ENCODE results near the gene MAP4.

MAP4 gene

GRCh38 chr3:47855461-47856383 lies 160.5 kb downstream of the MAP4 start:
- no peaks in the 10 kb centered on the region for H3K4me1 ChIP-seq (ENCODE audit: control insufficient read depth, insufficient read depth, low read length)
- no peak overlapping the region for H3K4me3 ChIP-seq (ENCODE audit: insufficient read depth, low read depth, low read length)
- no peaks in the 10 kb centered on the region for H3K27me3 ChIP-seq (ENCODE audit: control insufficient read depth, insufficient read depth, low read length, poor library complexity, severe bottlenecking)
- H3K36me3 ChIP-seq (ENCODE audit: control insufficient read depth, insufficient read depth, low read length), result peaks cover 18% of the 10 kb centered on the region
- WGBS, 2 experiments, result 94 to 96% methylated on average over 21 of the region's 21 CpGs
- H3K9me3 ChIP-seq (ENCODE audit: control insufficient read depth, low read length), result no peaks in the 10 kb centered on the region
- H3K27ac ChIP-seq (ENCODE audit: insufficient read depth, low read depth, low read length, poor library complexity, severe bottlenecking), result no peak overlapping the region

GRCh38 chr3:47854720-47855455 lies 161.3 kb downstream of the MAP4 start:
- no peaks in the 10 kb centered on the region for H3K27me3 ChIP-seq (ENCODE audit: control insufficient read depth, insufficient read depth, low read length, poor library complexity, severe bottlenecking)
- H3K9me3 ChIP-seq (ENCODE audit: control insufficient read depth, low read length), result no peaks in the 10 kb centered on the region
- H3K36me3 ChIP-seq (ENCODE audit: control insufficient read depth, insufficient read depth, low read length), result peaks cover 18% of the 10 kb centered on the region
- no peak overlapping the region for H3K27ac ChIP-seq (ENCODE audit: insufficient read depth, low read depth, low read length, poor library complexity, severe bottlenecking)
- H3K4me1 ChIP-seq (ENCODE audit: control insufficient read depth, insufficient read depth, low read length), result no peaks in the 10 kb centered on the region
- H3K4me3 ChIP-seq (ENCODE audit: insufficient read depth, low read depth, low read length), result no peak overlapping the region
- 94 to 95% methylated on average over 14 of the region's 14 CpGs for WGBS, 2 experiments

GRCh38 chr3:47854267-47854666 lies 161.9 kb downstream of the MAP4 start:
- WGBS, 2 experiments, result 92 to 94% methylated on average over 11 of the region's 11 CpGs
- Histone ChIP-seq H3K36me3 (ENCODE audit: control insufficient read depth, insufficient read depth, low read length) (peaks cover 18% of the 10 kb centered on the region), H3K27ac (ENCODE audit: insufficient read depth, low read depth, low read length, poor library complexity, severe bottlenecking) (no peak overlapping the region), H3K4me3 (ENCODE audit: insufficient read depth, low read depth, low read length) (no peak overlapping the region), H3K27me3 (ENCODE audit: control insufficient read depth, insufficient read depth, low read length, poor library complexity, severe bottlenecking) (no peaks in the 10 kb centered on the region), H3K9me3 (ENCODE audit: control insufficient read depth, low read length) (no peaks in the 10 kb centered on the region), H3K4me1 (ENCODE audit: control insufficient read depth, insufficient read depth, low read length) (no peaks in the 10 kb centered on the region)

GRCh38 chr3:47852604-47853602 lies 163.3 kb downstream of the MAP4 start:
- Histone ChIP-seq H3K27ac (ENCODE audit: insufficient read depth, low read depth, low read length, poor library complexity, severe bottlenecking) (no peak overlapping the region), H3K4me1 (ENCODE audit: control insufficient read depth, insufficient read depth, low read length) (no peaks in the 10 kb centered on the region), H3K36me3 (ENCODE audit: control insufficient read depth, insufficient read depth, low read length) (peaks cover 22% of the 10 kb centered on the region), H3K27me3 (ENCODE audit: control insufficient read depth, insufficient read depth, low read length, poor library complexity, severe bottlenecking) (no peaks in the 10 kb centered on the region), H3K4me3 (ENCODE audit: insufficient read depth, low read depth, low read length) (no peak overlapping the region), H3K9me3 (ENCODE audit: control insufficient read depth, low read length) (no peaks in the 10 kb centered on the region)
- 92 to 94% methylated on average over 36 of the region's 36 CpGs for whole genome bisulfite sequencing, 2 experiments

- H3K9me3 ChIP-seq (ENCODE audit: control insufficient read depth, low read length), result no peaks in the 10 kb centered on the region
- peaks cover 27% of the 10 kb centered on the region for H3K36me3 ChIP-seq (ENCODE audit: control insufficient read depth, insufficient read depth, low read length)
- H3K4me1 ChIP-seq (ENCODE audit: control insufficient read depth, insufficient read depth, low read length), result no peaks in the 10 kb centered on the region
- no peaks in the 10 kb centered on the region for H3K27me3 ChIP-seq (ENCODE audit: control insufficient read depth, insufficient read depth, low read length, poor library complexity, severe bottlenecking)
- 95% methylated on average over 12 of the region's 12 CpGs for WGBS, 2 experiments
- H3K27ac ChIP-seq (ENCODE audit: insufficient read depth, low read depth, low read length, poor library complexity, severe bottlenecking), result no peak overlapping the region
- H3K4me3 ChIP-seq (ENCODE audit: insufficient read depth, low read depth, low read length), result no peak overlapping the region
Measured at GRCh38 chr3:47851888-47852603, 164.2 kb downstream of the MAP4 start.

- Histone ChIP-seq H3K36me3 (ENCODE audit: control insufficient read depth, insufficient read depth, low read length) (peaks cover 36% of the 10 kb centered on the region), H3K4me1 (ENCODE audit: control insufficient read depth, insufficient read depth, low read length) (no peaks in the 10 kb centered on the region), H3K9me3 (ENCODE audit: control insufficient read depth, low read length) (no peaks in the 10 kb centered on the region), H3K27me3 (ENCODE audit: control insufficient read depth, insufficient read depth, low read length, poor library complexity, severe bottlenecking) (no peaks in the 10 kb centered on the region), H3K27ac (ENCODE audit: insufficient read depth, low read depth, low read length, poor library complexity, severe bottlenecking) (peak overlapping the region; percentile 31), H3K4me3 (ENCODE audit: insufficient read depth, low read depth, low read length) (no peak overlapping the region)
- 93 to 95% methylated on average over 14 of the region's 14 CpGs for WGBS, 2 experiments
Measured at GRCh38 chr3:47850564-47851410, 165.4 kb downstream of the MAP4 start.

GRCh38 chr3:47849699-47850563 lies 166.3 kb downstream of the MAP4 start:
- no peaks in the 10 kb centered on the region for H3K27me3 ChIP-seq (ENCODE audit: control insufficient read depth, insufficient read depth, low read length, poor library complexity, severe bottlenecking)
- H3K27ac ChIP-seq (ENCODE audit: insufficient read depth, low read depth, low read length, poor library complexity, severe bottlenecking), result no peak overlapping the region
- no peaks in the 10 kb centered on the region for H3K9me3 ChIP-seq (ENCODE audit: control insufficient read depth, low read length)
- H3K4me3 ChIP-seq (ENCODE audit: insufficient read depth, low read depth, low read length), result no peak overlapping the region
- no peaks in the 10 kb centered on the region for H3K4me1 ChIP-seq (ENCODE audit: control insufficient read depth, insufficient read depth, low read length)
- WGBS, 2 experiments, result 94 to 96% methylated on average over 35 of the region's 35 CpGs
- H3K36me3 ChIP-seq (ENCODE audit: control insufficient read depth, insufficient read depth, low read length), result peaks cover 41% of the 10 kb centered on the region

- WGBS, 2 experiments, result 95% methylated on average over 14 of the region's 14 CpGs
Measured at GRCh38 chr3:47849186-47849698, 167.0 kb downstream of the MAP4 start.

More at GRCh38 chr3:47849186-47849698, 167.0 kb downstream of the MAP4 start:
- Histone ChIP-seq H3K4me3 (ENCODE audit: insufficient read depth, low read depth, low read length) (no peak overlapping the region), H3K9me3 (ENCODE audit: control insufficient read depth, low read length) (no peaks in the 10 kb centered on the region), H3K27me3 (ENCODE audit: control insufficient read depth, insufficient read depth, low read length, poor library complexity, severe bottlenecking) (no peaks in the 10 kb centered on the region), H3K36me3 (ENCODE audit: control insufficient read depth, insufficient read depth, low read length) (peaks cover 44% of the 10 kb centered on the region), H3K27ac (ENCODE audit: insufficient read depth, low read depth, low read length, poor library complexity, severe bottlenecking) (no peak overlapping the region), H3K4me1 (ENCODE audit: control insufficient read depth, insufficient read depth, low read length) (no peaks in the 10 kb centered on the region)

Measured in ectodermal cell (in vitro differentiated cells).